ENCODE measurements around the gene AMMECR1L. TPM values are rescaled to one million over a fixed set of nuclear protein-coding genes. Genes with fewer than 3 reads are reported as not detected.

AMMECR1L gene
- total RNA-seq, 1 experiment from 2014 or later = 31.1 TPM

DNA sequence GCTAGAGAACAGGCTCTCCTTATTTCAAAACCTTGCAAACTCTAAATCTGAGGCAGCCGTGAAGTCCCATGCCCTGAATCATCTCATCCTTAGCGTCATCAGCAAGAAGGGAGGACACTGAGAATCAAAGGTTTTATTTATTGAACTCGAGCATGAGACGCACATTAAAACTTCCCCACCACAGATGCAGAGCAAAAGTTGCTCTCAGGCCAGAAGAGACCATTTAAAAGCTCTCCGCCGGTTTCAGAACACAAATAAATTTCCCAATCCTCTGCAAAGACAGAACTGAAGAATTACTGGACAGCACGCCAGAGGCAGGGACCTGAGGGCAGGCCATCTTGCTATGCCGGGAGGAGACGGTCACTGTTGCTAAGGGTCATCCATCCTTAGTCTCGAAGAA lies 1.3 kb downstream of the AMMECR1L start:
- CTCF ChIA-PET = interaction anchor here (0.6 to 1.6 kb wide), 4 partner anchors 9 to 86 kb away, joined by 3 to 8 read pairs (median 4); no protein-coding TSS in a partner anchor
- intact Hi-C loops (cut with micrococcal nuclease) = loop anchor here (5.0 kb wide), 1 partner anchor 143 kb away; the partner anchor contains the start of gene SAP130
- H3K27ac Mint-ChIP-seq (ENCODE audit: low read depth, unreplicated experiment) = peak overlapping the region; percentile 84
- DNase-seq (ENCODE audit: unreplicated experiment) = peak; percentile 22
- TF ChIP-seq, protein P1, sequence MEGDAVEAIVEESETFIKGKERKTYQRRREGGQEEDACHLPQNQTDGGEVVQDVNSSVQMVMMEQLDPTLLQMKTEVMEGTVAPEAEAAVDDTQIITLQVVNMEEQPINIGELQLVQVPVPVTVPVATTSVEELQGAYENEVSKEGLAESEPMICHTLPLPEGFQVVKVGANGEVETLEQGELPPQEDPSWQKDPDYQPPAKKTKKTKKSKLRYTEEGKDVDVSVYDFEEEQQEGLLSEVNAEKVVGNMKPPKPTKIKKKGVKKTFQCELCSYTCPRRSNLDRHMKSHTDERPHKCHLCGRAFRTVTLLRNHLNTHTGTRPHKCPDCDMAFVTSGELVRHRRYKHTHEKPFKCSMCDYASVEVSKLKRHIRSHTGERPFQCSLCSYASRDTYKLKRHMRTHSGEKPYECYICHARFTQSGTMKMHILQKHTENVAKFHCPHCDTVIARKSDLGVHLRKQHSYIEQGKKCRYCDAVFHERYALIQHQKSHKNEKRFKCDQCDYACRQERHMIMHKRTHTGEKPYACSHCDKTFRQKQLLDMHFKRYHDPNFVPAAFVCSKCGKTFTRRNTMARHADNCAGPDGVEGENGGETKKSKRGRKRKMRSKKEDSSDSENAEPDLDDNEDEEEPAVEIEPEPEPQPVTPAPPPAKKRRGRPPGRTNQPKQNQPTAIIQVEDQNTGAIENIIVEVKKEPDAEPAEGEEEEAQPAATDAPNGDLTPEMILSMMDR (IDR thresholded peaks at IDR 0.05; ENCODE audit: unreplicated experiment) = no peak
- BruUV-seq (replicated peaks) = no TSS peak
- H3K4me1 Mint-ChIP-seq (ENCODE audit: insufficient read depth, unreplicated experiment) = peaks cover 19% of the 10 kb centered on the region
- POLR2A ChIA-PET = interaction anchor here (0.6 to 3.2 kb wide), 9 partner anchors 22 to 358 kb away, joined by 3 to 25 read pairs (median 4); partner anchors contain the start of genes IWS1, UGGT1 and WDR33
- H3K27me3 Mint-ChIP-seq (ENCODE audit: insufficient read depth, unreplicated experiment) = no peaks in the 10 kb centered on the region
- H3K36me3 Mint-ChIP-seq (ENCODE audit: insufficient read depth, unreplicated experiment) = peaks cover 44% of the 10 kb centered on the region
- no peaks in the 10 kb centered on the region for H3K9me3 Mint-ChIP-seq (ENCODE audit: unreplicated experiment)
- H3K4me3 Mint-ChIP-seq (ENCODE audit: unreplicated experiment) = peak overlapping the region; percentile 81

GRCh38 chr2:127879899-127880298 lies 5.9 kb downstream of the AMMECR1L start:
- Mint-ChIP-seq H3K27ac (ENCODE audit: low read depth, unreplicated experiment) (peak overlapping the region; percentile 16), H3K9me3 (ENCODE audit: unreplicated experiment) (no peaks in the 10 kb centered on the region), H3K36me3 (ENCODE audit: insufficient read depth, unreplicated experiment) (peaks cover 56% of the 10 kb centered on the region), H3K27me3 (ENCODE audit: insufficient read depth, unreplicated experiment) (no peaks in the 10 kb centered on the region), H3K4me1 (ENCODE audit: insufficient read depth, unreplicated experiment) (peaks cover 12% of the 10 kb centered on the region), H3K4me3 (ENCODE audit: unreplicated experiment) (no peak overlapping the region)
- ChIA-PET POLR2A (interaction anchor here (3.0 kb wide), 1 partner anchor 20 kb away, joined by 14 read pairs; no protein-coding TSS in a partner anchor), CTCF (interaction anchor here (0.6 to 0.7 kb wide), 2 partner anchors 12 to 207 kb away, joined by 3 read pairs; no protein-coding TSS in a partner anchor)
- intact Hi-C loops (cut with micrococcal nuclease) = loop anchor here (5.0 kb wide), 1 partner anchor 147 kb away; the partner anchor contains the start of gene SAP130
- TF ChIP-seq, protein P1 (IDR thresholded peaks at IDR 0.05; ENCODE audit: unreplicated experiment) = no peak
- no peak for DNase-seq (ENCODE audit: unreplicated experiment)
- BruUV-seq (replicated peaks) = no TSS peak

DNA sequence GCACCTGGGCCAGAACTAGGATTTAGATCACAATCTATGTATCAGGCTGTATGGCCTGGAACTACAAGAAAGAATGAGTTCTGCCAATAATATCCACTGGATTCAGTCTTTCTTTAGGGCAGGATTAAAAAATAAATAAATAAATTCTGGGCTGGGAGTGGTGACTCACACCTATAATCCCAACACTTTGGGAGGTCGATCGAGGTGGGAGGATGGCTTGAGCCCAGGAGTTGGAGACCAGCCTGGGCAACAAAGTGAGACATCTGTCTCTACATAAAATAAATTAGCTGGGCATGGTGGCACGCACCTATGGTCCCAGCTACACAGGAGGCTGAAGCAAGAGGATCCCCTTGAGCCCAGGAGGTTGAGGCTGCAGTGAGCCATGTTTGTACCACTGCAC lies 8.1 kb downstream of the AMMECR1L start:
- Mint-ChIP-seq H3K4me3 (ENCODE audit: unreplicated experiment) (no peak overlapping the region), H3K27ac (ENCODE audit: low read depth, unreplicated experiment) (no peak overlapping the region), H3K9me3 (ENCODE audit: unreplicated experiment) (no peaks in the 10 kb centered on the region), H3K27me3 (ENCODE audit: insufficient read depth, unreplicated experiment) (no peaks in the 10 kb centered on the region), H3K4me1 (ENCODE audit: insufficient read depth, unreplicated experiment) (peaks cover 8% of the 10 kb centered on the region), H3K36me3 (ENCODE audit: insufficient read depth, unreplicated experiment) (peaks cover 60% of the 10 kb centered on the region)
- intact Hi-C loops (cut with micrococcal nuclease) = no loop called here
- ChIA-PET POLR2A (no interaction called here), CTCF (no interaction called here)
- TF ChIP-seq, protein P1 (IDR thresholded peaks at IDR 0.05; ENCODE audit: unreplicated experiment) = no peak
- BruUV-seq (replicated peaks) = no TSS peak
- peak; percentile 17 for DNase-seq (ENCODE audit: unreplicated experiment)

DNA sequence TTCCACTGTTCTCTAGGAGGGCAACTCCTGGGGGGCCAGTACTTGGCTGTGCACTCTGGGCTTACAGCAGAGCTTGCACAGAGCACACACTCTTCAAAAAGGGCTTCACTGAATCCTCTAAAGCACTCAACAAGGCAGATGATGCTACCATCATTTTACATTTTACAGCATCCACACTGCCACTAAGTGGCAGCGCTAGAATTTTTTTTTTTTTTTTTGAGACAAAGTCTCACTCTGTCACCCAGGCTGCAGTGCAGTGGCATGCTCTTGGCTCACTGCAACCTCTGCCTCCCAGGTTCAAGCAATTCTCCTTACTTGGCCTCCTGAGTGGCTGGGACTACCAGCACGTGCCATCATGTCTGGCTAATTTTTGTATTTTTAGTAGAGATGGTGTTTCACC lies 8.6 kb downstream of the AMMECR1L start:
- TF ChIP-seq, protein P1 (IDR thresholded peaks at IDR 0.05; ENCODE audit: unreplicated experiment) = no peak
- Mint-ChIP-seq H3K27ac (ENCODE audit: low read depth, unreplicated experiment) (no peak overlapping the region), H3K4me3 (ENCODE audit: unreplicated experiment) (no peak overlapping the region), H3K36me3 (ENCODE audit: insufficient read depth, unreplicated experiment) (peaks cover 60% of the 10 kb centered on the region), H3K27me3 (ENCODE audit: insufficient read depth, unreplicated experiment) (no peaks in the 10 kb centered on the region), H3K9me3 (ENCODE audit: unreplicated experiment) (no peaks in the 10 kb centered on the region), H3K4me1 (ENCODE audit: insufficient read depth, unreplicated experiment) (peaks cover 12% of the 10 kb centered on the region)
- intact Hi-C loops (cut with micrococcal nuclease) = no loop called here
- DNase-seq (ENCODE audit: unreplicated experiment) = no peak
- BruUV-seq (replicated peaks) = no TSS peak
- ChIA-PET POLR2A (no interaction called here), CTCF (no interaction called here)

Data from MCF 10A (cell line).